Esophagus squamous epithelium (tissue), 4 donors: Measurements from ENCODE around the gene ZNF256.

ENCODE experiments used
- CTCF ChIP-seq, 6 experiments: fragments of 450-650 bp in 4 of 6; fragments of 200-600 bp in 2 of 6; sonication (generic) in 2 of 6; IDR thresholded peaks; one replicate each; pipeline ENCODE4 v1.5.1; 2016 to 2019; ENCODE audit warnings: antibody characterized with exemption in 6 of 6, mild to moderate bottlenecking in 4 of 6, moderate library complexity in 4 of 6
- POLR2A ChIP-seq, 4 donors: fragments of 450-650 bp; IDR thresholded peaks; one replicate each; pipeline ENCODE4 v1.6.1; 2017; ENCODE audit warnings: antibody characterized with exemption in 4 of 4, mild to moderate bottlenecking in 4 of 4, moderate library complexity in 3 of 4

GRCh38 chr19:57927587-57927986 is 19.9 kb downstream of the ZNF256 start:
- TF ChIP-seq POLR2A (IDR thresholded peaks at IDR 0.05) = no peak
- no peak for TF ChIP-seq CTCF (IDR thresholded peaks at IDR 0.05)
